Measurements from ENCODE around the gene METTL16.

The METTL16 gene

DNA sequence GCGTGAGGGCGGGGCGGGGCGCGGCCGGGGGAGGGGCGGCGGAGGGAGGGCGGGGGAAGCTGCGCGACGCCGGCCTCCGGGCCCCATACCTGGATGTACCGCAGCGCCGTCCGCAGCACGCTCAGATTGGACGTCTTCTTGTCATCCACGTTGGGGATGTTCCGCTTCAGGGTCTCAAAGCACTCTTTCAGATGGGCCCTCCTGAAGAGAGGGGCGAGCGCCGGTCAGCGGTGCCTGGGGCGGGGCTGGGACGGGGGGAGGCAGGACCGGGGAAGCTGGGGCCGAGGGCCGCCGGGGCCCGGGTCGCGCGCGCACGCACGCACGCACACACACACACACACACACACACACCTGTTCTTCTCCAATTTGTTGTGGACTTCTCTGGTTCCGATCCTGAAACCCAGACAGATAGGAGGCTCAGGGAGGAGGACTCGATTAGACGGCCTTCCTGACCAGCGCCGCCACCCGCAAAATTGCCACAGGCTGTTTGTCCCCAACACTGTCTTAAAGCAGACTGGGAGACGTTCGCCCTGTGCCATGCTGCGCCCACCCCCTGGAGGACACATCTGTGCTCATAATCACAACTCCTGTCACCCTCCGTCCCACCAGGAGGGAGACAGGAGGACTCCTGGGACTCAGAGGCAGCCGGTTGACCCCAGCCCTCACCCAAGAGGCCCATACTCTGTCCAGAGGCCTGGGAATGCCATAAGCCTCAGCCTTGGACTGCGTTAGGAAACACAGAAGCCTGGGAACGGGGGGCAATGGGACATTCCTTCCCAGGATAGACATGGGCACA, 117.5 kb downstream of the METTL16 start:
- DNase-seq = peak in 1 of 2 donors; percentile 2

DNA sequence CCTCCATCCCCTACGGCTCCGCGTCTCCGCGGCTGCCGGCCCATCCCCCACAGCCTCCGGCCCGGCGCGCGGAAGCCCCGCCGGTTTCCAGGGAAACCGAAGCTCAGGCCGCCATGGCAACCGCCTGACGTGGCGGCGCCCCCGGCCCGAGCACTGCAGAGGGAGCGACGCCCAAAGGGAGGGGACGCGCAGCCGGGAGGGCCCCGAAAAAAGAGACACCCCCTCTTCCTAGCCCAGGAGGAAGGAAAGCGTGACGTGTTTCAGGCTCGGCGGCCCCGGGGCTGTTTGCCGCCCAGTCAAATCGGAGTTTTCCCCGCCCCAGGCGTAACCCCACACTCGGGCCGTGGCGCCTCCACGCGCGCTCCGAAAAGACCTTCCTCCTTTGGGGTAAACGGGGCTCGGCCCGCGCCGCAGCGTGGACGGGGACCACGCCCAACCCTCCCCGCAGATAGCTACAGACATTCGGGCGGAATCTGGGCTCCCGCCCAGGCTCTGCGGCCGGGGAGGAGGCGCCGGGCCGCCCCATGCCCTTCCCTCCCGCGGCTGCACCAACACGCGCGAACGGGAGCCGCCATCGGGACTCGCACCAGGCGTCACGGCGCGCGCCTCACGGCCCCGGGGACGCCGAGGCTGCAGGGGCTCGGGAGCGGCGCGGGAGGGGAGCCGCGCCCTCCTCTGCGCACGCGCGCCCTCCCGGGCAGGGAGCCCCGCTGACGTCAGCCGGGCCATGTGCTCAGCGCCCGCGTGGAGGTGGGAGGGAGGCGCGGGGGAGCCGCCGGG, 118.3 kb downstream of the METTL16 start:
- DNase-seq = peak; percentile 84 to 85

DNA sequence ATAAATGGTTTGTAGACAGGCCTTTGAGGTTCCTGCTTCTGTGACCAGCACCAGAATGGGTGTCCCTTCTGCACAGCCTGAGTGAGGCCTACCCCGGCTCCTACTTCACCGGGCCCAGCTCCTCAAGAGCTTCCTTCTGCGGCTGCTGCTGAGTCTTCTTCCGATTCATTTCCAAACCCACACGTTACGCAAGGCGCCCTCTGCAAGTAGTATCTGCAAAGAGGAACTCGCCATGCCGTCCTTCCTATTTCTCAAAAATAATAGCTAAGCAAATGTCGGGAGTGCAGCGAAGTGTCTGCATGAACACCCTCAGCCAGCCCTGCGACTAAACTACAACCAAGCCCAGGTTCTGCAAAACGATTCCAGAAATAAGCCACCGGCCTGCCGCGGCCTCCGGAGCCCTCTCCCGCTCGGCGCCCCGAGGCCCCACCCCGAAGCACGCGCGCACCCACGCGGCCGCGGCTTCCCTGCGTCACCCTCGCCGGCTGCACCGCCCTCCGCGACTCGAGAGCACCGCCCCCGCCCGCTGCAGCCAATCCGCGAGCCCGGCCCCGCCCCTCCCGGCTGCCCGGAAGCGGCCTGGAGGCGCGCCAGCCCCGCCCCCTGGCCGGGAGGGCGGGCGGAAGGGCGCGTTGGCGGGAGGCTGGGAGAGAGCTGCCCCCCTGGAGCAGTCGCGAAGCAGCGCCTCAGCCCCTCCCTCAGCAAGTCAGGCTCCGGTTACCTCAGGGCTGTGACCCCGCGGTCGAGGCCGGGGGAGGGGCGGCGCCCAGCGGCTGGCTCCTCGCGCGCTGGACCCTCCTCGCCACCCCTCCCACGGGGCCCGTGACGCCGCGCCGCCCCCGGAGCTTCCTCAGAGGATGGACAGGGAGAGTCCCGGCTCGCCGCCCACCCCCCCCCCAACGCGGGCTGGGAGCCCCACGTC, 119.2 kb downstream of the METTL16 start:
- peak; percentile 97 to 98 for DNase-seq

DNA sequence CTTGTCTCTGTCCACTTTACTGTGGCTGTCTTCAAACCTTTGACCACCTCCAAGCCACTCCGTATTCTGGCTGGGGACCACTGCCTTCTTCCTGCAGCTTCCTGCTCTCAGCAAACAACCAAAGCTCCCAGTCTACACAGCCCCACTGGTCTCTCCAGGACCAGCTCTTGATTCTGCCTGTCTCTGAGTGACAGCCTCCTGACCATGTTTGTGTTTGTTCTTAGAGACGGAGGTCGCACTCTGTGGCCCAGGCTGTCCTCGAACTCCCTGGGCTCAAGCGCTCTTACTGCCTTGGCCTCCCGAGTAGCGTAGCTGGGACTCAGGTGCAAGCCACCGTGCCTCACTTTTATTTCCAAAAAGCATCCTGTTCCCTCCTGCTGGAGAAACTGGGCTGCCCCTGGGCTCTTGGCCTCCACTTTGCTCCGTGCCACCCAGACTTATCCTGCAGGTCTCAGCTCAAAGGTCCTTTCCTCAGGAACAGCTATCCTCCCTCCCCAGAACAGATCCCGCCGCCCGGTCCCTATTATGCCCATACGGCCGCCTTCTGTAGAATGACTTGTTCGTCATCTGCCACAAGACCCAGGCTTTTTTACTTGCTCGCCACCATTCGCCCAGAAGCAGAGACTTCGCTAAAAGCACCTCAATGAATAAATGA, 120.0 kb downstream of the METTL16 start:
- no peak for DNase-seq

DNA sequence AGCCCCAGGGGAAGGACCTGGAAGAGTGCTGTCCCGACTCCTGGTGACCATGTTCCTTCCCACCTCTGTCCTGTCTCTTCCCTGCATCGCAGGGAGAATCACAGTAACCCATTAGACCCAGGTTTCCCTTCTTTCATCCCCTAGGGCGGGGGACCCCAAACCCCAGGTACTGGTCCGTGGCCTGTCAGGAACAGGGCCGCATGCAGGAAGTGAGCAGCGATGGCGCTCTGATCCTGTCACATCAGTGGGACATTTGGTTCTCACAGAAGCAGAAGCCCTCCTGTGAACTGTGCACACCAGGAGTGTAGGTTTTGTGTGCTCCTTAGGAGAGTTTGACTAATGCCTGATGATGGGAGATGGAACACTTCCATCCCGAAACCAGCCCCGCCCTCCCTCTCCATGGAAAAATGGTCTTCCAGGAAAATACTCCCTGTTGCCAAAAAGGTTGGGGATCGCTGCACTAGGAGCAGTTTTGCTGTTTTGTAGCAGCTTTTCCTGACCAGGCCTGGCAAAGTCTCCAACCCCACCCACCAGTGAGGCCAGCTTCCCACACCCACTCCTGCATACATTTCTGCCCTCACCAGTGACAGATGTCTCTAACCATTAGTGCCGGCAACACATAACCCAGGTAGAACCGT, 121.4 kb downstream of the METTL16 start:
- DNase-seq = no peak

- no peak for DNase-seq
Measured at GRCh38 chr17:2388683-2389055, 123.0 kb downstream of the METTL16 start.

DNA sequence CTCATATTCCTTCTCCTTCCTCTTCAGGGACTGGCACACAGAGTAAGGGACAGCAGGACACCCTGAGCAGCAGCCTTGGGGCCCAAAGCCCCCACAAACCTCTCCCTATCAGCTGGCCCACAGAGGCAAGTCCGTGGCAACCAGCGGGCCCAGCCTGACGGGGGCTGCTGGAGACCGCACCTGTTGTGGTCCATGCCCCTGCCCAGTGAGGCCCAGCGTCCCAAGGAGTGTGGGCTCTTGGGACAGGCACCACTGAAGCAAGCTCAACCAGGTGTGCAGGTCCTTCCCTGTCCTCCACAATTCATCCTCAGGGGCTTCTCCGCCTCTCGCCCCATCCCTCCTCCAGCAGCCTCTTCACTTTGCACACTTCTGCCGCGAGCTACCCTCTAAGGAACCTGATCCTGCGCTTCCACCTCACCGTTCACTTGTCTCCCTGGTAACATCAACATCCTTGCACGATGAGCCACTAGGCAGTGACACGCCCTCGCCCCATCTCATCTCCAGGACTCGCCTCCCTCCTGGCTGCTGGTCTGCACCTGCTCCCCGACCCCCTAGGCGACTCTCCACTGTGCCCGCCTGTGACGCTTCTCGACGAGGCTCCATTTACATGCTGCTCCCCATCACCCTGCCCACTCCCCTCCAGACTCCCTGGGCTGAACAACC, 123.5 kb downstream of the METTL16 start:
- no peak for DNase-seq

DNA sequence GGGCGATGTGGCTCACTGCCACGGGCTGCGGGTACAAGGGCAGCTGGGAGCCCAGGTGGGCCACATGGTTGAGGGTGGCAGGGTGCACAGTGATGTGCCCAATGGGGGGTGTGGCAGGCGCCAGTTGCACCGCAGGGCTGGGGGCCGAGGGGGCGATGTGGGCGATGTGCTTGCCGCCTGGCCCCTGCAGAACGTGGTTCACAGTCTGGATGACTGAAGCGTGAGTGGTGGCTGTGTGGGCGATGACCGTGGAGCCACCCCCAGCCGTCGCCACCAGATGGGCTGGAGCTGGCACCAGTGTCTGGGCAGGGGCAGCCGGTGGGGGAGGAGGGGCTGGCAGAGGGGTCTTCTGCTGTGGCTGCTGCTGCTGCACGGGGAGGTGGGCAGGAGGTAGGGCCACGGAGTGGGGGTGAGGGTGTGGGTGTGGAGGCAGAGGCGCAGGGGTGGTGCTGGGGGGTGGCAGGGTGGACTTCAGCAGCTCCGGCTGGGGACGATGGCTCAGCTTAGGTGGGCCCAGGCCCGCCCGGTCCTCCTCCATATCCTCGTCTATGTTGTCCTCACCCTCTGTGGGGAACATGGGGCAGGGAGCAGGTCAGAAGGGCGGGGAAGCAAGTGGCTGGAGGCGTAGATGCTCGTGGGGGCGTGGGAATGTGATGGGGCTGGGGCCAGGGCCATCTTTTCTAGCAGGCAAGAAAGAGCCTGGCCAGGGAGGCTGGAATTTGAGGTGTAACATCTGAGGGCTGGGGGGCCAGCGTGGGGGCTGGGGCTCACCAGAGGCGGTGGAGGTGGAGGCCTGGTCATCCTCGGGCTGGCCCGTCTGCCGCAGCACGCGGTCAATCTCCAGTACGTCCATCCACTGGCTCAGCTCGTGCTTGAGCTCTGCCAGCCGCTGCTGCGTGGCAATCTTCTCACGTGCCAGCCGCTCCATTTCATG, 124.3 kb downstream of the METTL16 start:
- DNase-seq = no peak

- no peak for DNase-seq
Measured at GRCh38 chr17:2386400-2387085, 125.1 kb downstream of the METTL16 start.

DNA sequence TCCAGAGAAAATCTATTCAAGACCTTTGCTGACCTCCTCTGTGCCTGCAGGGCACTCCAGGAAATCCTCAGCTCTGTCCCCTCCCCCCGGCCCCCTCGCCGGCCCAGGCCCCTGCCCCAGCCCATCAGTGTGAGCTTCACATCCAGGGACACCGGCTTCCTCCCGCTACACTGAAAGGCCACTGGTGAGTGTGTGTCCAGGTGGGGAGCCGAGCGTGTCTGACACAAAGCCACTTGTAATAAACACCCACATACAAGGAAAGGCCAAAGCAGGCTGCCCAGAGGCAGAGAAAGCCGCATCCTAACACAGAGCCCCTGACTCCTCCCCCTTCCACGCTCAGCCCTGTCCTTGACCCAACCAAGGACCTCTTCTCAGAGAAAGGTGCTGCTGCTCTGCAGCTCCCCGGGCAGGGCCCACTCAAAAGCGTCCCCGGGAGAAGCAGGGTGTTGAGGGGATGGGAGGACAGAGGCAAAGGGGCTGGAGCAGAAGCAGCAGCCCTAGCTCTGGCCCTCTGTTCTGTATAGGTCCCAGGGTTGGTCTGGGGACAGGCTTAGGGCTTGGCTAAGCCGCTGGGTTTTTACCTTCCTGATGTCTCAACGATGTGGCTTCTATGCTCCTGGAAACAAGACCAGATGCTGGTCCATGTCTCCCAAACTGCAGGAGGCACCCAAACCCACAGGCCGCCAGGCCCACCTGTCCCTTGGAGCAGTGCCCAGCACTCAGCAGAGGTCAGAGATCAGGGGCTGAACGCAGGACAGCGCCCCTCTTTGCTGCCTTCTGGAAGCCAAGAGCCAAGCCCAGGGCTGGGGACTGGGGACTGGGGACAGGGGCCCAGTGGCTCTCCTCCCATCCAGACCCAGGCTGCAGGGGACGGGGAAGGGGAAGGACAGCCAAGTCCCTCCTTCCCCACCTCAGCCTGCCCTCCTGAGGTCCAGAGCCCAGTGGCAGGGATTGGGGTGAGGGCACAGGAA, 126.2 kb downstream of the METTL16 start:
- no peak for DNase-seq

DNA sequence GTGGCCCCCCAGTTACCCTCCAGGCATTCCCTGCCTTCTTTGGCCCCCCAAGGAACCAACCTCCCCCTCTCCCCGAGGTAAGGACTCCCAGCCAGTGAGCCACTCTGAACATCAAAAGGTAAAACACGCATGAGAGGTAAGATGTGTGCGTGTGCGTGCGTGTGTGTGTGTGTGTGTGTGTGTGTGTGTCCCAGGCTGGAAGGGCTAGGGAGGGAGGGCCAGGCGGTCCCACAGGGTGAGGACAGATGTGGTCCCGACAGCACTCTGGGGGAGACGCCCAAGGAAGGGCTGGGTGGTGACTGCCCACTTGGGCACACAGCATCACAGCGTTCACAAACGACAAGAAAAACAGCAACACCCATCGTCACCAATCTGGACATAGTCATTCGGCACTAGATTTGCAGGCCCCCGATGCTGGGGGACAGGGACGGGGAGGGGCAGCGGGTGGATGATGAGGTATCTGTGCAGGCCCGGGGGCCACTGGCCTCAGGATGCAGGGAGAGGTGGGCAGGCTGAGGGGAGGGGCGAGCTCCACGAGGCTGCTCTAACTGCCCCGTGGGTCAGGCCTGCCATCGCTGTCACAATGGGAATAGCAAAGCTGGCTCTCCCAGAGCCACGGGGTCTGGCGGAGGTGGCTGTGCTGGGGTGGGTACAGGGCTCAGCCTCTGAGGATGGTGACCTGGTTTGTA, 127.1 kb downstream of the METTL16 start:
- no peak for DNase-seq

- no peak for DNase-seq
Measured at GRCh38 chr17:2383628-2384167, 128.0 kb downstream of the METTL16 start.

GRCh38 chr17:2380950-2381649, 130.6 kb downstream of the METTL16 start:
- no peak for DNase-seq

DNA sequence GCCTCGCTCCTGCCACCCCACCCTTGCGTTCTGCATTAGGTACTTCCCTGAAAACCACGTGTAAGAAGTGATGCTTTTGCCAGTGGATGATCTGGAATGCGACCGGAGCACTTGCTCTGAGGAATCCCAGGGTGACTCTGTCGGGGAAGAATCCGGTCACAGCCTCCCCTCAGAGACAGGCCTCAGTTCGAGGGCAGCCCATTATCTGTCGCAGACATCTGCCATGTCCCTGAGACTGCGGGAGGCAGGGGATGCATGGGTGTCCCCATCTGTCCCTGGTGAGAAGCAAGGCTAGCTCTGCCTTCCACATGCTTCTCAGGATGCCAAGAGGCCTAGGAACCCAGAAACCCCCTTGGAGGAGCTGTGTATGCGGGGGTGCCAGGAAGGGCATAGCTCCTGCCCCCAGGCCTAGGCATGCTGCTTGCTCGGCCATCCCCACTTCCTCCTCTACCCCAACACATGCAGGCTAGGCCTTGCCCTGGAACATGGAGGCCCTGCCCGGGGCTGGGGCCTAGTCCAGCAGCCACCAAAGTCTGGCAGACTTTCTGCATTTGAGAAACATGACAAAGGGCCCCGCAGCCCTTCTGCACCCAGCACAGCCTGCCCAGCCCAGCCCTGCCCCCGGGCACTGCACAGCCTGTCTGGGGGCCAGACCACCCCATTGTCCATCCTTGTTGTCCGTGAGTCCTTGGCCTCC, 131.3 kb downstream of the METTL16 start:
- no peak for DNase-seq

- no peak for DNase-seq
Measured at GRCh38 chr17:2379489-2380225, 132.0 kb downstream of the METTL16 start.

DNA sequence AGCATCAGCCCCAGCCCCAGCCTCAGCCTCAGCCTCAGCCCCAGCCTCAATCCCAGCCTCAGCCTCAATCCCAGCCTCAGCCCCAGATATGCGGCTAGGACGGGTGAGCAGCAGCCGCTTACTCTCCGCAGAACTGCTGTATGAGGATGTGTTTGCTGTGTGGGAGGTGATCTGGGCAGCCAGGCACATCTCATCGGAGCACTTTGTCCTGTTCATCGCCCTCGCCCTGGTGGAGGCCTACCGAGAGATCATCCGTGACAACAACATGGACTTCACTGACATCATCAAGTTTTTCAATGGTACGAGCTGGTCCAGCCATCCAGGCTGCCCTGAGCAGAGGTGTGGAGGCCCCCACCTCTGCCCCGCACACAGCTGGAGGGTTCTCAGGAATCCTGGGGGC, 132.8 kb downstream of the METTL16 start:
- DNase-seq = no peak

Data from inflammatory macrophage treated with lipopolysaccharide for 1 hour (primary cell).